ENCODE results near the gene INTS6.

The INTS6 gene

DNA sequence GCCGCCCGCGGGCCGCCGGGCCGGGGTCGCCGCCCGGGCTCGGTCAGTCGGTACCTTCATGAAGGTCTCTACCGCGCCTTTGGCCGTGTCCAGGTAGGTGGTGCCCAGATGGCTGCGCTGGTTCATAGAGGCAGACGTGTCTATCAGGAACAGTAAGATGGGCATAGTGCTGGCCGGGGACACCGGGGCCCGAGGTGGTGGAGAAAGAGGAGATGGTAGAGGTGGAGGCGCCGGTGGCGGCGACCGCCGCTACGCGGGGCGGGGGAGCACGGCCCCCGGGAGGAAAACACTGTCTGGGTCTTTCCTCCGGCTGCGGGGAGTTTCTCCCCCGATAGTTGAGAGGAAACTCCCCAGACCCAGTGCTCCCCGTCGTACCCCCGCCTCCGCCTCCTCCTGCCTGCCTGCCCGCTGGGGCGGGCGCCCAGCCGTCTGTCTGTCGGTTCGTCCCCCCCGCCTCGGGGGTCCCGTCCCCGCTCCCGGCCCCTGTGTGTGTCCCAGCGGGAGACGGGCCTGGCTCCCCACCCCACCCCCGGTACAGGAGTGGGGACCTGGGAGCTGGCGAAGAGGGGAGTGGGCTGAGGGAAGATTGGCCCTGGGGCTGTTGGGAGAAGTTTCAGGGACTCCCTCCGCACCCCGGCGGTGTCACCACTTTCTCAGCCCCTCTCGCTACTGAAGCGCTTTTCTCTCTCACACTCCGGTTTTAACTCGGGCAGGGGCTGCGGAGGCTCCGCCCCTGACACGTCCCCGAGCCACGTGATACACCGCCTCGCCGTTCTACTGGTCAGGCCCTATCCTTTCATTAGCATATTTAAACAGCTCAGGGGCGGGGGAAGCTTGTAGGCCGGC is at the start of gene INTS6:
Gene INTS6, minus strand, starts transcription at position 676 of the 846 bp plus-strand sequence. Its CDS starts 511 bp downstream, at position 165.
- H3K27me3 Mint-ChIP-seq: no peaks in the 10 kb centered on the region
- peak; percentile 73 for ATAC-seq (ENCODE audit: low read depth)
- H3K4me3 Mint-ChIP-seq: peak within 1 kb of the TSS; percentile 94
- peaks cover 18% of the 10 kb centered on the region for H3K4me1 Mint-ChIP-seq
- H3K27ac Mint-ChIP-seq: peak within 1 kb of the TSS; percentile 93
- peaks cover 2% of the 10 kb centered on the region for H3K9me3 Mint-ChIP-seq
- DNase-seq (ENCODE audit: low spot score in 2 of 2): peak; percentile 98 to 99
- peaks cover 23% of the 10 kb centered on the region for H3K36me3 Mint-ChIP-seq

GRCh38 chr13:51502153-51502651 is 49.4 kb upstream of the INTS6 start:
- no peaks in the 10 kb centered on the region for H3K36me3 Mint-ChIP-seq
- no peak overlapping the region for H3K4me3 Mint-ChIP-seq
- H3K4me1 Mint-ChIP-seq: peaks cover 15% of the 10 kb centered on the region
- H3K9me3 Mint-ChIP-seq: no peaks in the 10 kb centered on the region
- H3K27ac Mint-ChIP-seq: no peak overlapping the region
- ATAC-seq (ENCODE audit: low read depth): peak; percentile 26
- peaks cover 4% of the 10 kb centered on the region for H3K27me3 Mint-ChIP-seq
- no peak for DNase-seq (ENCODE audit: low spot score in 2 of 2)

DNA sequence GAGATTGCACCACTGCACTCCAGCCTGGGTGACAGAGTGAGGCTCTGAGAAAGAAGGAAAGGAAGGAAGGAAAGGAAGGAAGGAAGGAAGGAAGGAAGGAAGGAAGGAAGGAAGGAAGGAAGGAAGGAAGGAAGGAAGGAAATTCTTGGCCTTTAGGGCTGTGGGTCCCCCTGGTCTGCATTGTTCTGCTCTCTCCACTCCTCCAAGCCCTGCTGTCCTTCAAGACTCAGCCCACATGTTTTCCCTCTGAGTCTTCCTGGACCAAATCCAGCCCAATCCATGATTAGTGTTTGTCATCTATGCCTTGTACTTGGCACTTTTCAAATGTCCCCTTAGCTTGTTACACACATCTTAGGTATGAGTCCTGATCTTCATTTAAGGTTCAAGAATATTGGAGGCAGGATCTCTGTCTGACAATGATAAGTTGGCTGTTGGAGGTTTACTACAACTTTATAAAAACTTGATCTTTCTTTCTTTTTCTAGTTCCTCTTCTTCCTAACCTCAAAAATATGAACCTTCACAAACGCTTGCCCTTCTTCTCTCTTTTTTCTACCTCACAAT is 48.8 kb upstream of the INTS6 start:
- H3K4me3 Mint-ChIP-seq: no peak overlapping the region

GRCh38 chr13:51501096-51501495 is 48.3 kb upstream of the INTS6 start:
- Mint-ChIP-seq H3K27ac (no peak overlapping the region), H3K9me3 (no peaks in the 10 kb centered on the region), H3K27me3 (peaks cover 6% of the 10 kb centered on the region), H3K4me3 (no peak overlapping the region), H3K36me3 (no peaks in the 10 kb centered on the region), H3K4me1 (peaks cover 15% of the 10 kb centered on the region)
- no peak for ATAC-seq (ENCODE audit: low read depth)
- DNase-seq (ENCODE audit: low spot score in 2 of 2): no peak

More for the DNA sequence above, 48.8 kb upstream of the INTS6 start:
- Mint-ChIP-seq H3K9me3 (no peaks in the 10 kb centered on the region), H3K27me3 (peaks cover 6% of the 10 kb centered on the region), H3K27ac (no peak overlapping the region), H3K4me1 (peaks cover 15% of the 10 kb centered on the region), H3K36me3 (no peaks in the 10 kb centered on the region)
- ATAC-seq (ENCODE audit: low read depth): no peak
- no peak for DNase-seq (ENCODE audit: low spot score in 2 of 2)

- Mint-ChIP-seq H3K27me3 (peaks cover 6% of the 10 kb centered on the region), H3K36me3 (no peaks in the 10 kb centered on the region), H3K4me1 (peaks cover 15% of the 10 kb centered on the region), H3K27ac (no peak overlapping the region), H3K4me3 (no peak overlapping the region), H3K9me3 (no peaks in the 10 kb centered on the region)
- ATAC-seq (ENCODE audit: low read depth) (no peak), DNase-seq (ENCODE audit: low spot score in 2 of 2) (no peak)
These were observed 47.9 kb upstream of the INTS6 start for GRCh38 chr13:51500687-51501086.

- ATAC-seq (ENCODE audit: low read depth): no peak
- Mint-ChIP-seq H3K27ac (no peak overlapping the region), H3K4me3 (no peak overlapping the region), H3K27me3 (peaks cover 6% of the 10 kb centered on the region), H3K9me3 (no peaks in the 10 kb centered on the region), H3K4me1 (peaks cover 15% of the 10 kb centered on the region), H3K36me3 (no peaks in the 10 kb centered on the region)
- DNase-seq (ENCODE audit: low spot score in 2 of 2): no peak
These were observed 47.0 kb upstream of the INTS6 start for GRCh38 chr13:51499841-51500240.

DNA sequence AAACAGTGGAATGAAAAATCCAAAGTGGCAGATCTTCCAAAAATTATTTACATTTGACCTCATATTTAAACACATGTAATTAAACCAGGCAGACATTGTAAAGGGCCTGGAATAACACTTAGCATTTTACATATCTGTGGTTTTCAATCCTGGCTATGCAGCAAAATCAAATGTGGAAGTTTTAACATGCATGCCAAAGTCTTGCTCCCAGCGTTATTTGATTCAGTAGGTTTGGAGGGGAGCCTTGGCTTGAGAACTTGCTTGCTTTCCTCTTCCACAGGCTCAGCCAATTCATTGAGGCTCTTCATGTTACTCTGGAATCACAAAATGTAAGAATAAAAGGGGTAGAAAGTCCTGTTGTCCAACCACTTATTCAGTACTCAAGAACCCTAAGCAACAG is 42.5 kb upstream of the INTS6 start:
- no peak overlapping the region for H3K4me3 Mint-ChIP-seq
- ATAC-seq (ENCODE audit: low read depth) (no peak), DNase-seq (ENCODE audit: low spot score in 2 of 2) (no peak)
- H3K36me3 Mint-ChIP-seq: no peaks in the 10 kb centered on the region
- no peak overlapping the region for H3K27ac Mint-ChIP-seq
- peaks cover 3% of the 10 kb centered on the region for H3K4me1 Mint-ChIP-seq
- peaks cover 6% of the 10 kb centered on the region for H3K27me3 Mint-ChIP-seq
- no peaks in the 10 kb centered on the region for H3K9me3 Mint-ChIP-seq

DNA sequence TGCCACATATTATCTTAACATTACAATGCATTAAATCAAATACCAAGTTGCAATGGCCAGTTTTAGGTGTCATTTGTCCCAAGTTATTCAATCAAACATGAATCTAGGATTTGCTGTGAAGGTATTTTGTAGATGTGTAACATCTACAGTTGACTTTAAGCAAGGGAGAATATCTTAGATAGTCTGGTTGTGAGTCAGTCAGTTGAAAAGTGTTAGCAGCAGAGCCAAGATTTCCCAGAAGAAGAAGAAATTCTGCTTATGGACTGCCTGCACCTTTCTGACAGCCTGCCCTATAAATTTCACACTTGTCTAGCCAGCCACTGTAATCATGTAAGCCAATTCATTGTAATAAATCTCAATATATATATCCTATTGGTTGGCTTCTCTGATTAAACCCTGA is 41.3 kb upstream of the INTS6 start:
- ATAC-seq (ENCODE audit: low read depth) (no peak), DNase-seq (ENCODE audit: low spot score in 2 of 2) (no peak)
- Mint-ChIP-seq H3K27ac (no peak overlapping the region), H3K27me3 (peaks cover 2% of the 10 kb centered on the region), H3K4me1 (peaks cover under 1% of the 10 kb centered on the region), H3K4me3 (no peak overlapping the region), H3K36me3 (no peaks in the 10 kb centered on the region), H3K9me3 (no peaks in the 10 kb centered on the region)

GRCh38 chr13:51488212-51488611 is 35.4 kb upstream of the INTS6 start:
- H3K27ac Mint-ChIP-seq: no peak overlapping the region

GRCh38 chr13:51481656-51482055 is 28.8 kb upstream of the INTS6 start:
- DNase-seq (ENCODE audit: low spot score in 2 of 2) (no peak), ATAC-seq (ENCODE audit: low read depth) (no peak)
- Mint-ChIP-seq H3K4me1 (no peaks in the 10 kb centered on the region), H3K36me3 (no peaks in the 10 kb centered on the region), H3K27ac (no peak overlapping the region), H3K9me3 (no peaks in the 10 kb centered on the region), H3K4me3 (no peak overlapping the region), H3K27me3 (no peaks in the 10 kb centered on the region)

More at GRCh38 chr13:51488212-51488611, 35.4 kb upstream of the INTS6 start:
- Mint-ChIP-seq H3K27me3 (no peaks in the 10 kb centered on the region), H3K36me3 (no peaks in the 10 kb centered on the region), H3K4me1 (no peaks in the 10 kb centered on the region), H3K9me3 (no peaks in the 10 kb centered on the region), H3K4me3 (no peak overlapping the region)
- ATAC-seq (ENCODE audit: low read depth) (no peak), DNase-seq (ENCODE audit: low spot score in 2 of 2) (no peak)

- DNase-seq (ENCODE audit: low spot score in 2 of 2) (no peak), ATAC-seq (ENCODE audit: low read depth) (no peak)
- Mint-ChIP-seq H3K36me3 (no peaks in the 10 kb centered on the region), H3K9me3 (no peaks in the 10 kb centered on the region), H3K4me3 (no peak overlapping the region), H3K4me1 (no peaks in the 10 kb centered on the region), H3K27me3 (no peaks in the 10 kb centered on the region), H3K27ac (no peak overlapping the region)
These were observed 26.3 kb upstream of the INTS6 start for GRCh38 chr13:51479199-51479523.

DNA sequence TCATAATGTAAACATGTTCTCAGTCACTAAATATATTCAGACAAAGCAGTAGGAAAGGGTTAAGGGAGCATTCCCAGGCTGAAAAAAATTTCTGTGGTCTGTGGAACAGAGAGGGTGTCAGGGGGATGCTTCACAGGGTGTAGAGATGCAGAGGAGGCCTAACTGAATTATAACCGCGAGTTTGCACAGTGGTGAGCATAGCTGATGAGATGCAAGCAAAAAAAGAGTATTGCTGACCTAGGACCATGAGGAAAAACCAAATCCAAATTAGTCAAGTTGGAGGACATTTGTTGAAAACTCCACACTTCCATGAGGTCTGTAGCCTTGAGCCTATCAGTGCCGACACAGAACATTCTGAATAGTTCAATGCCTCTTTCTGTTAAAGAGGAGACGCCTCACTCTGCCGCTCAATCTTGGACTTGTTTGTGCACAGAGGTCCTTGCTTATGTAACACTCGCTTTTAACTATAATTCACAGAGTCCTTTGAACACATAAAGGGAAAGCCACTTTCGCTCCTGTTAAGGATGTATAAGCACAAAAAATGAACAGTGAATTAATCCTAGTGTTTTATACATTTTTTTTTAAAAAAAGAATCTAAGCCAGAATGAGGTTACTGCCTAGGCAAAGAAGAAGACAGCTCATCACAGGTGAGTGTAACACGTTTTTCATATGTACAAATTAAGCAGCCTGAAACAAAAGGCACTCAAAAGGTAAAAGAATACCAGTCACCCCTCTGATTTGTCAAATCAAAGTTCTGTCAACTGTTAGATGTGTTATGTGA is 25.8 kb upstream of the INTS6 start:
- no peak overlapping the region for H3K27ac Mint-ChIP-seq
- ATAC-seq (ENCODE audit: low read depth): no peak
- no peaks in the 10 kb centered on the region for H3K36me3 Mint-ChIP-seq
- H3K4me3 Mint-ChIP-seq: no peak overlapping the region
- H3K4me1 Mint-ChIP-seq: no peaks in the 10 kb centered on the region
- no peaks in the 10 kb centered on the region for H3K27me3 Mint-ChIP-seq
- DNase-seq (ENCODE audit: low spot score in 2 of 2): no peak
- H3K9me3 Mint-ChIP-seq: no peaks in the 10 kb centered on the region

GRCh38 chr13:51477653-51478324 is 25.0 kb upstream of the INTS6 start:
- H3K27ac Mint-ChIP-seq: no peak overlapping the region
- H3K4me3 Mint-ChIP-seq: no peak overlapping the region
- H3K4me1 Mint-ChIP-seq: no peaks in the 10 kb centered on the region
- no peak for DNase-seq (ENCODE audit: low spot score in 2 of 2)
- H3K9me3 Mint-ChIP-seq: no peaks in the 10 kb centered on the region
- H3K27me3 Mint-ChIP-seq: no peaks in the 10 kb centered on the region
- ATAC-seq (ENCODE audit: low read depth): no peak
- no peaks in the 10 kb centered on the region for H3K36me3 Mint-ChIP-seq

DNA sequence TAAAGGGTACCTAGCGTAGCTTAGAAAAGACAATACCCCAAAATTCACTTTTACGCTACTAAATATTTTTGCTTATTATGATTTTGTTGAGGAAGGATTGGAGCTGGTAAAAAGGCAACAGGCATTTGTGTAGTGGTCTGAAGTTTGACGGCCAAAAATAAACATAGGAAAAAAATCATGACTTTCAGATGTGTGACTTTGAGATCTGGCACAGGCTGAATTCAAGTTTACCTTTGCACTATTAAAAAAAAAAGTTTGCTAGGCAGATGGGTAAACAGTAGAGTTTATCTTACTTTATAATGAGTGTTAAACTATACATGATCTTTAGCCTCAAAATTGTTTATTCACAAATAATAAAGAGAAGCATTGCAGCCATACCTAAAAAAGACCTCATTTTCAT is 24.3 kb upstream of the INTS6 start:
- Mint-ChIP-seq H3K36me3 (no peaks in the 10 kb centered on the region), H3K9me3 (no peaks in the 10 kb centered on the region), H3K4me3 (no peak overlapping the region), H3K27ac (no peak overlapping the region), H3K4me1 (no peaks in the 10 kb centered on the region), H3K27me3 (no peaks in the 10 kb centered on the region)
- ATAC-seq (ENCODE audit: low read depth): no peak
- DNase-seq (ENCODE audit: low spot score in 2 of 2): no peak

Data from memory B cell (primary cell).